HepG2 (cell line): ENCODE data around the gene KISS1R. TPM values are rescaled to one million over a fixed set of nuclear protein-coding genes. Genes with fewer than 3 reads are reported as not detected.
A peak's percentile ranks its signal among the peaks of the same experiment; 100 is the strongest.

ENCODE experiments used
- ATAC-seq: fragments of 200-7000 bp; cut with Tn5 transposase; 3 replicates; pipeline ENCODE4 v1.9.1; 2020; ENCODE audit warnings: mild to moderate bottlenecking, moderate library complexity
- BruUV-seq: library from RNA; stranded (reverse); fragments of 400-500 nt; replicated peaks from 2 replicates; lab custom pipeline; 2021; lab: Mats Ljungman, UMichigan
- CTCF ChIA-PET: fragments of 300-600 bp; formaldehyde crosslinking; extraction: SDS; loops from one replicate; lab custom pipeline; 2021; ENCODE audit warnings: low total read pairs, inconsistent platforms, low intra/inter-chr PET ratio; lab: Yijun Ruan, JAX
- POLR2A ChIA-PET: fragments of 350-600 bp; sonication (Branson Sonifier 250); formaldehyde crosslinking; loops from one replicate; lab custom pipeline; 2020; ENCODE audit warnings: antibody characterized with exemption, inconsistent platforms; lab: Yijun Ruan, JAX
- DNase-seq: peaks from one replicate; pipeline ENCODE4 v3.0.0-alpha.2; 2015; ENCODE audit warnings: low spot score
- FAIRE-seq: peaks from 3 replicates; lab custom pipeline; 2011; peaks lifted over from hg19 to GRCh38; lab: Jason Lieb, UNC
- H2AFZ ChIP-seq: one replicate; pipeline ENCODE4 v1.6.1; 2011; ENCODE audit warnings: low read length, inconsistent platforms
- H3K27ac ChIP-seq: fragments of 300-600 bp; 3 replicates; pipeline ENCODE4 v1.8.0; 2011; ENCODE audit warnings: mixed run types, mild to moderate bottlenecking, mixed read lengths, low read length, inconsistent platforms; ENCODE audit not compliant: insufficient read depth; ENCODE audit errors: extremely low read length
- H3K27me3 ChIP-seq, 2 experiments: fragments of 200-600 bp in 1 of 2; 2 replicates in 1 of 2; 3 replicates in 1 of 2; pipeline versions ENCODE4 v1.6.0 to v1.8.0; 2011; ENCODE audit warnings: low read length in 2 of 2, mild to moderate bottlenecking in 2 of 2, moderate library complexity in 2 of 2, inconsistent platforms in 1 of 2; ENCODE audit not compliant: insufficient read depth in 2 of 2, control insufficient read depth in 1 of 2
- H3K36me3 ChIP-seq, 2 experiments: fragments of 200-600 bp in 1 of 2; replicated peaks in 1 of 2; 2 replicates in 1 of 2; 3 replicates in 1 of 2; pipeline versions ENCODE4 v1.5.1 to v1.8.0; 2011; ENCODE audit warnings: low read length in 2 of 2, inconsistent platforms in 1 of 2; ENCODE audit not compliant: insufficient read depth in 2 of 2, control insufficient read depth in 1 of 2
- H3K4me1 ChIP-seq: 2 replicates; pipeline ENCODE4 v1.5.1; 2012; ENCODE audit warnings: low read length, inconsistent platforms; ENCODE audit not compliant: insufficient read depth
- H3K4me2 ChIP-seq: 2 replicates; pipeline ENCODE4 v1.6.0; 2011; ENCODE audit warnings: low read depth, low read length, inconsistent platforms
- H3K4me3 ChIP-seq, 3 experiments: fragments of 200-600 bp in 1 of 3; sonication (generic), shearing (Covaris generic) in 1 of 3; replicated peaks in 1 of 3; 2 replicates each; pipeline ENCODE4 v1.5.1; 2011 to 2016; ENCODE audit warnings: low read length in 3 of 3, inconsistent platforms in 2 of 3, low read depth in 2 of 3, mild to moderate bottlenecking in 2 of 3, control low read depth in 1 of 3, mixed read lengths in 1 of 3; ENCODE audit not compliant: insufficient read depth in 1 of 3
- H3K79me2 ChIP-seq: one replicate; pipeline ENCODE4 v1.6.1; 2011; ENCODE audit warnings: low read length, inconsistent platforms; ENCODE audit not compliant: insufficient read depth
- H3K9ac ChIP-seq: 2 replicates; pipeline ENCODE4 v1.6.0; 2011; ENCODE audit warnings: mild to moderate bottlenecking, low read depth, low read length, inconsistent platforms; ENCODE audit not compliant: insufficient read depth
- H3K9me3 ChIP-seq: 2 replicates; pipeline ENCODE4 v1.5.1; 2012; ENCODE audit warnings: mild to moderate bottlenecking, low read length
- H4K20me1 ChIP-seq: 2 replicates; pipeline ENCODE4 v1.6.0; 2011; ENCODE audit warnings: inconsistent platforms, mild to moderate bottlenecking, low read length, moderate library complexity; ENCODE audit not compliant: insufficient read depth
- AGO2 ChIP-seq: fragments of 200-400 bp; formaldehyde crosslinking; optimal IDR thresholded peaks from 2 replicates; pipeline ENCODE3; 2017; ENCODE audit warnings: mild to moderate bottlenecking, low read depth, low read length, moderate library complexity
- E2F2 ChIP-seq: sonication (generic); formaldehyde crosslinking; IDR thresholded peaks from 2 replicates; pipeline ENCODE4 v1.4.0; 2020; ENCODE audit warnings: missing genetic modification reagents, borderline replicate concordance
- HNRNPK ChIP-seq: fragments of 200-400 bp; formaldehyde crosslinking; IDR thresholded peaks from 2 replicates; pipeline ENCODE4 v1.6.1; 2018; ENCODE audit warnings: low read length, low read depth, moderate library complexity, mild to moderate bottlenecking; ENCODE audit not compliant: poor library complexity, severe bottlenecking
- HNRNPLL ChIP-seq: fragments of 200-400 bp; formaldehyde crosslinking; IDR thresholded peaks from 2 replicates; pipeline ENCODE4 v1.6.1; 2017; ENCODE audit warnings: mild to moderate bottlenecking, low read depth, low read length; ENCODE audit not compliant: poor library complexity, severe bottlenecking
- MEIS1 ChIP-seq: sonication (generic); formaldehyde crosslinking; IDR thresholded peaks from 2 replicates; pipeline ENCODE4 v1.9.0; 2021; ENCODE audit warnings: mild to moderate bottlenecking, missing genetic modification reagents, moderate library complexity, borderline replicate concordance
- NAIF1 ChIP-seq: sonication (generic); formaldehyde crosslinking; IDR thresholded peaks from 2 replicates; pipeline ENCODE4 v1.5.0; 2020; ENCODE audit warnings: mild to moderate bottlenecking, missing genetic modification reagents, borderline replicate concordance
- PREB ChIP-seq: sonication (generic); formaldehyde crosslinking; IDR thresholded peaks from 2 replicates; pipeline ENCODE4 v1.4.0; 2020; ENCODE audit warnings: missing genetic modification reagents
- SIN3A ChIP-seq: IDR thresholded peaks from 2 replicates; pipeline ENCODE4 v1.6.1; 2011; ENCODE audit warnings: low read depth, mild to moderate bottlenecking, control low read depth, low read length, borderline replicate concordance
- SKI ChIP-seq: fragments of 450-650 bp; IDR thresholded peaks from one replicate; pipeline ENCODE4 v1.6.1; 2018; ENCODE audit warnings: mild to moderate bottlenecking; ENCODE audit not compliant: partially characterized antibody
- SRSF1 ChIP-seq: fragments of 200-400 bp; formaldehyde crosslinking; optimal IDR thresholded peaks from 2 replicates; pipeline ENCODE3; 2017; ENCODE audit warnings: mild to moderate bottlenecking, low read depth, low read length, moderate library complexity
- ZFP1 ChIP-seq: IDR thresholded peaks from 2 replicates; pipeline ENCODE4 v1.6.1; 2016
- ZNF331 ChIP-seq: sonication (generic); formaldehyde crosslinking; IDR thresholded peaks from 2 replicates; pipeline ENCODE4 v1.4.0; 2020; ENCODE audit warnings: missing genetic modification reagents
- ZNF572 ChIP-seq: sonication (generic); formaldehyde crosslinking; IDR thresholded peaks from 2 replicates; pipeline ENCODE4 v1.5.1; 2020; ENCODE audit warnings: mild to moderate bottlenecking, missing genetic modification reagents
- ZNF674 ChIP-seq: sonication (generic); formaldehyde crosslinking; IDR thresholded peaks from 2 replicates; pipeline ENCODE4 v1.5.0; 2020; ENCODE audit warnings: low read depth, mild to moderate bottlenecking, missing genetic modification reagents
- ZNF879 ChIP-seq: sonication (generic); formaldehyde crosslinking; IDR thresholded peaks from 2 replicates; pipeline ENCODE4 v1.8.1; 2023; ENCODE audit warnings: missing genetic modification reagents
- ZSCAN22 ChIP-seq: sonication (generic); formaldehyde crosslinking; IDR thresholded peaks from 2 replicates; pipeline ENCODE4 v1.4.0; 2020; ENCODE audit warnings: mild to moderate bottlenecking, missing genetic modification reagents
- WGBS: methylation state at CpG from one replicate; pipeline ENCODE4 v1.1.6; 2017; ENCODE audit warnings: low lambda C conversion rate; 5-methylcytosine and 5-hydroxymethylcytosine counted together
- in situ Hi-C: cut with HindIII; loops from 2 replicates; pipeline ENCODE4 v1.10.0; 2017; ENCODE audit warnings: low pct_unique_long_range_greater_than_20kb; ENCODE audit not compliant: extremely low pct_ligation_motif_present
- intact Hi-C: fragments of 100-400 bp; cut with micrococcal nuclease; formaldehyde crosslinking; loops from one replicate; pipeline ENCODE4 v1.10.0; 2022; ENCODE audit not compliant: unreplicated experiment
- polyA plus RNA-seq, 8 experiments: library from polyadenylated mRNA; depleted of rRNA in 3 of 8; stranded (reverse) in 7 of 8; unstranded in 1 of 8; fragments of >200 nt; fragmentation: Illumina TruSeq in 4 of 8; extraction: Trizol in 4 of 8; gene quantifications; 2 replicates each; pipeline versions ENCODE4 v1.2.1 to v1.2.3, GENCODE V29; 2011 to 2016; ENCODE audit warnings: low read depth in 4 of 8, missing spikeins in 1 of 8, mixed read lengths in 1 of 8; ENCODE audit not compliant: insufficient read depth in 1 of 8
- total RNA-seq, 5 experiments: library from RNA; depleted of rRNA; stranded (reverse); fragments of >200 nt; fragmentation: Illumina TruSeq; extraction: Trizol; gene quantifications; 2 replicates each; pipeline ENCODE4 v1.2.3, GENCODE V29; 2016; ENCODE audit warnings: low read depth in 1 of 5
- TF ChIP-seq, protein P1 (sequence below): sonication (generic); formaldehyde crosslinking; IDR thresholded peaks from 2 replicates; pipeline ENCODE4 v1.8.0; 2022; ENCODE audit warnings: missing genetic modification reagents, mild to moderate bottlenecking, moderate library complexity, borderline replicate concordance
- TF ChIP-seq, protein P2 (sequence below): sonication (generic); formaldehyde crosslinking; IDR thresholded peaks from 2 replicates; pipeline ENCODE4 v1.9.0; 2021; ENCODE audit warnings: missing genetic modification reagents, mild to moderate bottlenecking, borderline replicate concordance

Gene KISS1R
- total and polyA plus RNA-seq, 2 of the 13 experiments (the other 11 are each of a cell fraction or from before 2014, with no cell fraction given): 1.1 to 10.2 TPM

DNA sequence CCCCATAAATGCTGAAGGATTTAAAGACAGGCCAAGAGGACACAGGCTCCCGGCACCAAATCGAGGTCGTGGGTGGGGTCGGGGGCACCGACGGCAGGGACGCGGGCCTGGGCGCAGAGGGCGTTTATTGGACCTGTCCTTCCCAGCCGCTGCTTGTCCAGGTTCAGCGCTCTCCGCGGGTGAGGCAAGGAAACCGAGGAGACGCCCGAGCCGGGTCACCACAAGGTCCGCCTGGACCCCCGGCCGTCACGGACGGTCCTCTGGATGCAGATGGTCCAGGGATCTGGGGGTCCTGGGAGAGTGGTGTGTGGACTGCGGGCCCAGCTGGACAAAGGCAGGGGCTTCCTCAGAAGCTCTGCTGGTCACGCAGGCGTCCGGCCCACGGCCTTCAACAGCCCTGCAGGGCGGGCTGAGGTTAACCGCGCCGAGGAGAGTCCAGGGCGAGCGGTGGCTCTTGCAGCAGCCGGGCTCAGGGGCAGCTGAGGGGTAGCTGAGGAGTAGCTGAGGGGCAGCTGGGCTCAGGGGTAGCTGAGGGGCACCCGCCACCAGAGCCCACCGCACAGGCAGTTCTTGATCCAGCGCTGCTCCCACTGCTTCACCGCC lies 49.2 kb upstream of the KISS1R start:
- no TSS peak for BruUV-seq
- no peak overlapping the region for H3K4me2 ChIP-seq
- H4K20me1 ChIP-seq: no peaks in the 10 kb centered on the region
- H2AFZ ChIP-seq: no peak overlapping the region
- in situ Hi-C loops (loop anchor here (10.0 kb wide), 1 partner anchor 117 kb away; the partner anchor contains the start of gene WDR18), intact Hi-C loops (no loop called here)
- FAIRE-seq: no peak
- no peak for ATAC-seq
- WGBS: 97% methylated on average over 20 of the region's 39 CpGs
- CTCF ChIA-PET: no interaction called here
- no peak overlapping the region for H3K27ac ChIP-seq
- H3K9me3 ChIP-seq: no peaks in the 10 kb centered on the region
- H3K4me3 ChIP-seq: no peak overlapping the region
- H3K27me3 ChIP-seq: no peaks in the 10 kb centered on the region
- DNase-seq: no peak
- no peaks in the 10 kb centered on the region for H3K4me1 ChIP-seq
- peaks cover 3 to 12% of the 10 kb centered on the region in 2 experiments; a peak in 2 of 5 replicates for H3K36me3 ChIP-seq
- H3K9ac ChIP-seq: no peak overlapping the region
- no peaks in the 10 kb centered on the region for H3K79me2 ChIP-seq
- POLR2A ChIA-PET: no interaction called here
- TF ChIP-seq PREB (CRISPR knock-in tag) (no peak), ZNF879 (CRISPR knock-in tag) (no peak), SIN3A (no peak), AGO2 (peak; percentile 23), ZNF674 (no peak), MEIS1 (CRISPR knock-in tag) (no peak), ZFP1 (CRISPR knock-in tag) (no peak), NAIF1 (CRISPR knock-in tag) (no peak), E2F2 (CRISPR knock-in tag) (no peak), HNRNPLL (peak; percentile 14), SRSF1 (peak; percentile 10), ZSCAN22 (no peak), ZNF572 (no peak), SKI (no peak), HNRNPK (no peak), ZNF331 (CRISPR knock-in tag) (no peak)
- TF ChIP-seq, protein P1, sequence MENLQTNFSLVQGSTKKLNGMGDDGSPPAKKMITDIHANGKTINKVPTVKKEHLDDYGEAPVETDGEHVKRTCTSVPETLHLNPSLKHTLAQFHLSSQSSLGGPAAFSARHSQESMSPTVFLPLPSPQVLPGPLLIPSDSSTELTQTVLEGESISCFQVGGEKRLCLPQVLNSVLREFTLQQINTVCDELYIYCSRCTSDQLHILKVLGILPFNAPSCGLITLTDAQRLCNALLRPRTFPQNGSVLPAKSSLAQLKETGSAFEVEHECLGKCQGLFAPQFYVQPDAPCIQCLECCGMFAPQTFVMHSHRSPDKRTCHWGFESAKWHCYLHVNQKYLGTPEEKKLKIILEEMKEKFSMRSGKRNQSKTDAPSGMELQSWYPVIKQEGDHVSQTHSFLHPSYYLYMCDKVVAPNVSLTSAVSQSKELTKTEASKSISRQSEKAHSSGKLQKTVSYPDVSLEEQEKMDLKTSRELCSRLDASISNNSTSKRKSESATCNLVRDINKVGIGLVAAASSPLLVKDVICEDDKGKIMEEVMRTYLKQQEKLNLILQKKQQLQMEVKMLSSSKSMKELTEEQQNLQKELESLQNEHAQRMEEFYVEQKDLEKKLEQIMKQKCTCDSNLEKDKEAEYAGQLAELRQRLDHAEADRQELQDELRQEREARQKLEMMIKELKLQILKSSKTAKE: no peak
- TF ChIP-seq, protein P2, sequence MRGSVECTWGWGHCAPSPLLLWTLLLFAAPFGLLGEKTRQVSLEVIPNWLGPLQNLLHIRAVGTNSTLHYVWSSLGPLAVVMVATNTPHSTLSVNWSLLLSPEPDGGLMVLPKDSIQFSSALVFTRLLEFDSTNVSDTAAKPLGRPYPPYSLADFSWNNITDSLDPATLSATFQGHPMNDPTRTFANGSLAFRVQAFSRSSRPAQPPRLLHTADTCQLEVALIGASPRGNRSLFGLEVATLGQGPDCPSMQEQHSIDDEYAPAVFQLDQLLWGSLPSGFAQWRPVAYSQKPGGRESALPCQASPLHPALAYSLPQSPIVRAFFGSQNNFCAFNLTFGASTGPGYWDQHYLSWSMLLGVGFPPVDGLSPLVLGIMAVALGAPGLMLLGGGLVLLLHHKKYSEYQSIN (CRISPR knock-in tag): no peak
